CD14-positive monocyte (primary cell): ENCODE data around the gene CXCR4. TPM values are rescaled to one million over a fixed set of nuclear protein-coding genes. Genes with fewer than 3 reads are reported as not detected.
"Not testable (repeated sequence)": the region's sequence is repeated elsewhere in the genome, so short reads cannot be mapped to it uniquely, and the experiment has no call there.

Experiments used
- DNase-seq, 3 donors: peaks; one replicate each; pipeline ENCODE4 v3.0.0-alpha.2; 2011 to 2022
- H2AFZ ChIP-seq: 2 replicates; pipeline ENCODE4 v1.6.0; 2012; ENCODE audit warnings: mild to moderate bottlenecking, low read depth, low read length, inconsistent platforms; ENCODE audit not compliant: insufficient read depth, poor library complexity, severe bottlenecking
- H3K27ac ChIP-seq, 2 donors: 1 replicate in 1 of 2; 2 replicates in 1 of 2; pipeline ENCODE4 v1.5.1; 2012 to 2013; ENCODE audit warnings: low read length in 2 of 2, control low read depth in 1 of 2, inconsistent platforms in 1 of 2, low read depth in 1 of 2, mild to moderate bottlenecking in 1 of 2
- H3K27me3 ChIP-seq, 2 donors: one replicate each; pipeline versions ENCODE4 v1.6.0 to v1.6.1; 2011 to 2013; ENCODE audit warnings: low read length in 2 of 2; ENCODE audit not compliant: control insufficient read depth in 2 of 2, insufficient read depth in 2 of 2
- H3K36me3 ChIP-seq, 2 donors: replicated peaks in 1 of 2; 1 replicate in 1 of 2; 2 replicates in 1 of 2; pipeline versions ENCODE4 v1.5.1 to v1.6.1; 2012 to 2013; ENCODE audit warnings: low read length in 2 of 2, control low read depth in 1 of 2, inconsistent platforms in 1 of 2, mild to moderate bottlenecking in 1 of 2; ENCODE audit not compliant: insufficient read depth in 2 of 2, control insufficient read depth in 1 of 2
- H3K4me1 ChIP-seq, 2 donors: 1 replicate in 1 of 2; 2 replicates in 1 of 2; pipeline versions ENCODE4 v1.5.1 to v1.6.1; 2012 to 2013; ENCODE audit warnings: low read length in 2 of 2, control low read depth in 1 of 2, inconsistent platforms in 1 of 2, mild to moderate bottlenecking in 1 of 2, moderate library complexity in 1 of 2; ENCODE audit not compliant: insufficient read depth in 2 of 2, control insufficient read depth in 1 of 2
- H3K4me2 ChIP-seq: replicated peaks from 2 replicates; pipeline ENCODE3; 2012; ENCODE audit warnings: low read length, moderate library complexity, mild to moderate bottlenecking; ENCODE audit not compliant: poor library complexity, severe bottlenecking; ENCODE audit errors: extremely low read depth
- H3K4me3 ChIP-seq, 3 experiments: fragments of 200-600 bp in 1 of 3; sonication (generic) in 1 of 3; replicated peaks in 1 of 3; 1 replicate in 2 of 3; 2 replicates in 1 of 3; pipeline ENCODE4 v1.5.1; 2011 to 2013; ENCODE audit warnings: low read length in 3 of 3, mild to moderate bottlenecking in 3 of 3, control low read depth in 2 of 3, low read depth in 2 of 3, inconsistent platforms in 1 of 3, moderate library complexity in 1 of 3
- H3K79me2 ChIP-seq: 2 replicates; pipeline ENCODE4 v1.6.0; 2012; ENCODE audit warnings: mild to moderate bottlenecking, control low read depth, inconsistent platforms, low read length, moderate library complexity; ENCODE audit not compliant: insufficient read depth
- H3K9ac ChIP-seq: 2 replicates; pipeline ENCODE4 v1.6.0; 2017; ENCODE audit warnings: low read length, mild to moderate bottlenecking; ENCODE audit not compliant: insufficient read depth, poor library complexity, severe bottlenecking
- H3K9me3 ChIP-seq, 2 donors: replicated peaks in 1 of 2; 1 replicate in 1 of 2; 2 replicates in 1 of 2; pipeline versions ENCODE4 v1.5.1 to v1.6.1; 2012 to 2013; ENCODE audit warnings: low read length in 2 of 2, control low read depth in 1 of 2; ENCODE audit not compliant: control insufficient read depth in 1 of 2, insufficient read depth in 1 of 2
- H4K20me1 ChIP-seq: 2 replicates; pipeline ENCODE4 v1.6.0; 2012; ENCODE audit warnings: mild to moderate bottlenecking, low read length, control low read depth, moderate library complexity; ENCODE audit not compliant: insufficient read depth
- H3K27ac Mint-ChIP-seq, 7 donors: one replicate each; pipeline ENCODE4 v1.8.0; 2020; ENCODE audit warnings: mild to moderate bottlenecking in 7 of 7, mixed read lengths in 7 of 7, moderate library complexity in 6 of 7, inconsistent platforms in 2 of 7
- H3K27me3 Mint-ChIP-seq, 3 donors: one replicate each; pipeline ENCODE4 v1.8.0; 2021 to 2022; ENCODE audit warnings: low read depth in 3 of 3, mild to moderate bottlenecking in 3 of 3, mixed read lengths in 3 of 3, moderate library complexity in 3 of 3, inconsistent platforms in 1 of 3
- H3K36me3 Mint-ChIP-seq, 2 donors: one replicate each; pipeline ENCODE4 v1.8.0; 2020; ENCODE audit warnings: mixed read lengths in 2 of 2, inconsistent platforms in 1 of 2, mild to moderate bottlenecking in 1 of 2
- H3K4me1 Mint-ChIP-seq: one replicate; pipeline ENCODE4 v1.8.0; 2020; ENCODE audit warnings: mild to moderate bottlenecking, mixed read lengths
- H3K4me3 Mint-ChIP-seq, 2 donors: one replicate each; pipeline ENCODE4 v1.8.0; 2020; ENCODE audit warnings: mild to moderate bottlenecking in 2 of 2, mixed read lengths in 2 of 2, moderate library complexity in 1 of 2
- H3K9me3 Mint-ChIP-seq, 7 donors: one replicate each; pipeline ENCODE4 v1.8.0; 2020 to 2022; ENCODE audit warnings: mixed read lengths in 7 of 7, mild to moderate bottlenecking in 6 of 7, moderate library complexity in 6 of 7, inconsistent platforms in 2 of 7
- CTCF ChIP-seq: fragments of 200-600 bp; IDR thresholded peaks from one replicate; pipeline ENCODE4 v1.8.0; 2022; ENCODE audit warnings: antibody characterized with exemption, mild to moderate bottlenecking
- WGBS: methylation state at CpG from one replicate; pipeline ENCODE4 v1.1.5; 2013; ENCODE audit warnings: missing lambda C conversion rate; ENCODE audit not compliant: insufficient coverage; 5-methylcytosine and 5-hydroxymethylcytosine counted together
- intact Hi-C, 2 donors: fragments of 100-400 bp; cut with micrococcal nuclease; formaldehyde crosslinking; loops; one replicate each; pipeline versions ENCODE4 v1.15.0 to v1.15.1; 2023
- polyA plus RNA-seq, 3 donors: library from polyadenylated mRNA; depleted of rRNA in 1 of 3; unstranded in 2 of 3; stranded (reverse) in 1 of 3; fragments of 300-500 nt in 2 of 3; fragments of >200 nt in 1 of 3; fragmentation: Illumina TruSeq in 2 of 3; gene quantifications; 1 replicate in 2 of 3; 2 replicates in 1 of 3; pipeline ENCODE4 v1.2.3, GENCODE V29; 2012 to 2021

Gene CXCR4
- polyA plus RNA-seq, 3 donors: 140 to 1,274 (median 391) TPM

- Mint-ChIP-seq H3K36me3 (peaks cover 4% of the 10 kb centered on the region in 2 donors), H3K4me1 (peaks cover 3% of the 10 kb centered on the region), H3K9me3 (peaks cover 21 to 42% (median 28%) of the 10 kb centered on the region in 7 donors), H3K27me3 (peaks cover 0 to 3% (median 0%) of the 10 kb centered on the region in 3 donors), H3K27ac (no peak overlapping the region), H3K4me3 (no peak overlapping the region)
- whole genome bisulfite sequencing: 97% methylated on average over 9 of the region's 12 CpGs
- Histone ChIP-seq H2AFZ (no peak overlapping the region), H3K79me2 (no peaks in the 10 kb centered on the region), H3K9me3 (peaks cover 21 to 24% of the 10 kb centered on the region in 2 donors), H3K9ac (no peak overlapping the region), H3K4me1 (no peaks in the 10 kb centered on the region), H4K20me1 (no peaks in the 10 kb centered on the region), H3K36me3 (no peaks in the 10 kb centered on the region), H3K4me2 (no peak overlapping the region), H3K27me3 (no peaks in the 10 kb centered on the region), H3K4me3 (no peak overlapping the region), H3K27ac (no peak overlapping the region)
- no peak for TF ChIP-seq CTCF
- DNase-seq: no peak
- intact Hi-C loops: no loop called here
These were observed 42.5 kb downstream of the CXCR4 start for GRCh38 chr2:136075476-136075875.

GRCh38 chr2:136072621-136073020 lies 45.3 kb downstream of the CXCR4 start:
- Histone ChIP-seq H3K4me2 (no peak overlapping the region), H4K20me1 (no peaks in the 10 kb centered on the region), H3K27me3 (no peaks in the 10 kb centered on the region), H3K4me3 (no peak overlapping the region), H3K9me3 (peaks cover 21 to 22% of the 10 kb centered on the region in 2 donors), H2AFZ (no peak overlapping the region), H3K9ac (no peak overlapping the region), H3K27ac (no peak overlapping the region), H3K36me3 (no peaks in the 10 kb centered on the region), H3K79me2 (no peaks in the 10 kb centered on the region), H3K4me1 (peaks cover 0 to 7% of the 10 kb centered on the region in 2 donors)
- peaks cover 0 to 4% of the 10 kb centered on the region in 2 donors for H3K36me3 Mint-ChIP-seq
- 100% methylated on average over 3 of the region's 3 CpGs for WGBS
- H3K27me3 Mint-ChIP-seq: peaks cover 0 to 3% (median 0%) of the 10 kb centered on the region in 3 donors
- peaks cover 10% of the 10 kb centered on the region for H3K4me1 Mint-ChIP-seq
- no peak overlapping the region for H3K27ac Mint-ChIP-seq
- intact Hi-C loops: no loop called here
- peaks cover 13 to 34% (median 17%) of the 10 kb centered on the region in 7 donors for H3K9me3 Mint-ChIP-seq
- no peak for TF ChIP-seq CTCF
- H3K4me3 Mint-ChIP-seq: no peak overlapping the region
- DNase-seq: no peak

- H3K27ac ChIP-seq: not testable (repeated sequence)
These were observed 46.1 kb downstream of the CXCR4 start for GRCh38 chr2:136071887-136072286.

More at GRCh38 chr2:136071887-136072286, 46.1 kb downstream of the CXCR4 start:
- H3K4me3 ChIP-seq, H3K27me3 ChIP-seq, H3K36me3 ChIP-seq, H2AFZ ChIP-seq, H3K4me2 ChIP-seq, H3K27me3 Mint-ChIP-seq, H3K4me1 Mint-ChIP-seq, intact Hi-C loops, H3K79me2 ChIP-seq, DNase-seq, H4K20me1 ChIP-seq, H3K36me3 Mint-ChIP-seq, H3K4me3 Mint-ChIP-seq, H3K9ac ChIP-seq, H3K4me1 ChIP-seq: not testable (repeated sequence)
- H3K9me3 ChIP-seq: peaks cover 18 to 21% of the 10 kb centered on the region in 2 donors
- WGBS: 100% methylated on average over 2 of the region's 4 CpGs
- peak overlapping the region in 1 of 7 donors; percentile 46 for H3K27ac Mint-ChIP-seq
- peaks cover 12 to 27% (median 17%) of the 10 kb centered on the region in 7 donors for H3K9me3 Mint-ChIP-seq
